Limb (tissue), 2 donors: Measurements from ENCODE around the gene HES7.
"Not testable (repeated sequence)": the region's sequence is repeated elsewhere in the genome, so short reads cannot be mapped to it uniquely, and the experiment has no call there.

Experiments
- DNase-seq, 2 donors: peaks; one replicate each; pipeline ENCODE4 v3.0.0-alpha.2; 2016; ENCODE audit errors: extremely low spot score in 2 of 2

Gene HES7

DNA sequence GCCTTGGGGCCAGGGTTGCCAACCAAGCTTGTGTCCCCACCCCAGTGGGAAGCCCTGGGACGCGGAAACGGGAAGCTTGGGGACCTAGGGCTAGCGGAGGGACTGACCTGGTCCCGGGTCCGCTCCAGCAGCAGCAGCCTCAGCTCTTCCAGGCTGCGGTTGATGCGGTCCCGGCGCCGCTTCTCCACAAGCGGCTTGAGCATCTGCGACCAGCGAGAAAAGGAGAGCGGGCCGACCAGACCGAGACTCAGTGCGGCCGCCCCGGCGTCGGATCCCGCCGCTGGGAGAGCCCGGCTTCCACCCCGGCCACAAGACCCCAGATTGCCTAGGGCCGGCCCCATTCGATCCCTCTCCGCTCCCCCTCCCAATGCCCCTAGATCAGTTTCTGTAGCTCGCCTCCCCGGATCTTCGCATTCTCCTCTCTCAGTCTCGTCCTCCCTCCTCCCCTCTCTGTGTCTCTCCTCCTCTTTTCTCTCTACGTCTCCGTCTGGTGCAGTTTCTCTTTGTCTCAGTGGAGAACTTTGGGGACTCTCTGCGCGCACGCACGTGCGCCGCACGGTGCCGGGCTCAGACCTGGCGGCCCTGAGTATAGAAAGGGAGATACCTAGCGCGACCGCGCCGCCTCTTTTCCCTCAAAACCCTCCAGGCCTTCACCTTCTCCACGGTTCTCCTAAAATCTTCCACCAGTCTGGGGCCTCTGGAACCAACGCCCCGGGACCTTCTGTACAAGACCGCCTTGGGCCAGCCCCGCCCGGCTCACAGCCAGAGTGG, 797 bp downstream of the HES7 start:
- DNase-seq: peak in 1 of 2 donors; percentile 54

DNA sequence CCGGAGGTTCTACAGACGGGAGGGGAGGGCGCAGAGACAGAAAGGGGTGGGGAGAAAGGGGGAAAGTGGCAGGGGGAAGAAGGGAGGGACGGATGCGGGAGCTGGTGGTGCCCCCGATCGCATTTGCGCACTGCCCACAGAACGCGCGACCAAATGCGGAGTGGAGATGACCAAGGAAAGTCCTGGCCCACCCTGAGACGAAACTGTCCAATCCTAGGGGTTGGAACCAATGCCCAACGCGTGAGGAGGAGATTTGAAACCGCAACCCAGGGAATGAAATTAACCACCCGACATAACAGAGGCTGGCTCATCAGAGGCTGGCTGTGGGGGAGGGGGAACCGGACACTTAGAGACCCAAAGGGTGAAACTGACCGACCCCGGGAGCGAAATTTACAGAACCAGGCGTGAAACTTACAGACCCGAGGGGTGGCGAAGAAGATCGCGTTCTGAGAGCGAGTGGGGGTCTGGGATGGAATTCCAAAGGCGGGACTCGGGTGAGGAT, 1.4 kb downstream of the HES7 start:
- DNase-seq: no peak

DNA sequence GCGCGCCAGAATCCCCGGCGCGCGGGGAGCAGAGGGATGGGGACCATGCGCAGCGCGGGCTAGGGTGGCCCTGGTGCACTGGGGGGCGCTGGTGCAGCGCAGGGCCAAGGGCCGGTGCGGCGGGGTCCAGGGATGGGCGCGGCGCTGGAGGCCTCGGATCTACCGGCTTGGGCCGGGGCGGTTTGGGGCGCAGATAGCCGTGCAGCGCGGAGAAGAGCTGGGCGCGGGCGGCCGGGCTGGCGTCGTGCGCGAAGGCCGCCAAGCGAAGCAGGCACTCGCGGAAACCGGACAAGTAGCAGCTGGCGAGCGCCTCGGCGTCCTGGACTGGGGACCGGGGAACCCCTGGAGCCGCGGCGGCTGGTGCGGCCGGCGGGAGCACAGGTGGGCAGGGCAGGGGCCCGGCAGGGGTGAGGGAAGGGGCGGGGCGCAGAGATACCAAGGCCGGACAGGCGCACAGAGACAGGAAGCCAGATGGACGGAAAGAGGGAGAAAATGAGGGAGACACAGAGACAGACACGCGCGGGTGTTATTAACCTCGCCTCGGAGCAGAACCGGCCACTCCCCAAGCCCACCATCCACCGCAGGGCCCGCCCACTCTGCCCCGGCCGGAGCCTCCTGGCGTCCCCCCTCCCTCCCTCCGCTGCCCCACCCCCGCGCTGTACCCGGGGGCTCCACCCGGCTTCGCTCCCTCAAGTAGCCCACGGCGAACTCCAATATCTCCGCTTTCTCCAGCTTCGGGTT, 2.1 kb downstream of the HES7 start:
- peak in 1 of 2 donors; percentile 77 for DNase-seq

DNA sequence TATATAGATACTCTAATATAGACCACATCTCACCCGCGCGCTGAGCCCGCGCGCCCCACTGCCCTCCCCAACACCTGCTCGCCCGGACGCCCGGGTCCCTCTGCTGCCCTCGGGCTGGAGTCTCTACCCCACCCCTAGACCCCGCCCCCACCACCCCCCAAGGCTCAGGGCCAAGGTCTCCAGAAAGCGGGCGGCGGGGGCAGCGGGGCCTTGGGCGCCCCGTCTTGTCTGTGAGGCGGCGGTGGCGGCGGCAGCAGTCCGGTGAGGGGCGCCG, 2.6 kb downstream of the HES7 start:
- no peak for DNase-seq

DNA sequence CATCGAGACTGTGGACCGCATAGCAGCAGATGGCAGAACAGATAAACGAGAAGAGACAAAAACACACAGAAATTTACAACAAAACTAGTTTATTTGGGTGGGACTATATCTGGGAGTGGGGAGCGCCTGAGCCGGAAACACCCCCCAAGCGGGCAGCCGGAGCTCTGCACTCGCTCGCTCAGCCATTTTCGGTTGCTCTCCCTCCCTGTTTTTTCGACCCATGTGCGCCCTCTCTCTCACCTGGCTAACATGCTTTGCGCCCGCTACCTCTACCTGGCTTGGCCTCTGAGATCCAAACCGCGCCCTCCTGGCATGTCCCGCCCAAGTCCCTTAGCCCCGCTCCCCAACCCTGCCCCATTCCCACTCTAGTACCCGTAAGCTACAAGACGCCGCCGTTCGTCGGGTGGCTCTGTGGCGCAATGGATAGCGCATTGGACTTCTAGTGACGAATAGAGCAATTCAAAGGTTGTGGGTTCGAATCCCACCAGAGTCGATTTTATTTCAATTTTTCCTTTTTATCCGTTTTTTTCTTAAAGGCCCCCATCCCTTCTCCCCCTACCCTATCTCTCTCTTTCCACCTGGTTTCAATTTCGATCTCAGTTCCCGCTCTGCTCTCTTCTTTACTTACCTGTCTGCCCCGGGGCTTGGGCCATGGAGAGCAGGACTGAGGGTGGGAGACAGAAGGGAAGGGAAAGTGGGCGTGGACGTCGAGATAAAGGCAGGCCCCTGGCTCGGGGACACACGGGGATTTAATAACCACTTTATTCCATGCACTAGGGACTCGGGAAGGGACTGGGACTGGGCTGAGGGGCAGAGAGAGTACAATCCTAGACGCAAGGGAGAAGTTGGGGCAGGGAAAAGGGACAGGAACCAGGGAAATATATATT, 3.1 kb downstream of the HES7 start:
- peak in 1 of 2 donors; percentile 80 for DNase-seq

- peak; percentile 90 to 92 for DNase-seq
Measured at GRCh38 chr17:8119581-8120519, 4.1 kb downstream of the HES7 start.

DNA sequence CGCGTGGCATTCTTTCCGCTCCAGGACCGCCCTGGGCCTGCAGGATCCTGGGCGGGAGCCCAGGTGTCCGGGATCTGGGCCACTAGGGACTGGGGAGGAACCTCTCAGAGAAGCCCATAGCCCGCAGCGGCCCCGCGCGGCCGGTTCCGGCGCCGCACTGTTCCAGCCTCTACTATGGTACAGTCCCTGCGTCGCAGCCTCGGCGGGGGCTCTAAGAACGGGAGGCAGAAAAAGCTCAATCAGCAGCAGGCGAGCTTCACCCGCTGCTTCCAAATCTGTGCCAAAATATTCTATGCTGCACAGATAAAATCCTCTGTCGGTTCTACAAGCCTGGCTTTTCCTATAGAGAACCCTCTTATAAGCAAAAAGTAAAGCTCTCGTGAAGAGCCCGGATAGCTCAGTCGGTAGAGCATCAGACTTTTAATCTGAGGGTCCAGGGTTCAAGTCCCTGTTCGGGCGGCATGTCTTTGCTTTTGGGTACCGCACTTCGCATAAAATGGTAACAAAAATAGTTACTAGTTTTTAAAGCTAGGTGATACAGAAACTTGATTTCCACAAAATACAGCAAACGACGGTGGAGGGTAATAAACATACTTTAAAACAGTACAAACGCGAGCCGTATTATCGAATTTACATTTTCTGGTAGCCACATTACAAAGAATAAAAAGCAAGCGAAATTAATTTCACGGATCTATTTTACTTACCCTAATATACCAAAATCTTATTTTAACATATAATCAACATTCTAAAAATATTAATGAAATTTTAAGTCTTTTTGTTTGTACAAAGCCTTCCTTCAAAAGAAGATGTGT, 4.9 kb downstream of the HES7 start:
- peak; percentile 90 to 92 for DNase-seq

GRCh38 chr17:8117980-8118768, 5.7 kb downstream of the HES7 start, which contains the start of gene ALOXE3:
TSS of gene ALOXE3 (minus strand) at chr17:8118514. CDS start at chr17:8117990, 524 bp downstream.
- peak in 1 of 2 donors; percentile 53 for DNase-seq

GRCh38 chr17:8117367-8117979, 6.4 kb downstream of the HES7 start:
- DNase-seq: peak in 1 of 2 donors; percentile 34

DNA sequence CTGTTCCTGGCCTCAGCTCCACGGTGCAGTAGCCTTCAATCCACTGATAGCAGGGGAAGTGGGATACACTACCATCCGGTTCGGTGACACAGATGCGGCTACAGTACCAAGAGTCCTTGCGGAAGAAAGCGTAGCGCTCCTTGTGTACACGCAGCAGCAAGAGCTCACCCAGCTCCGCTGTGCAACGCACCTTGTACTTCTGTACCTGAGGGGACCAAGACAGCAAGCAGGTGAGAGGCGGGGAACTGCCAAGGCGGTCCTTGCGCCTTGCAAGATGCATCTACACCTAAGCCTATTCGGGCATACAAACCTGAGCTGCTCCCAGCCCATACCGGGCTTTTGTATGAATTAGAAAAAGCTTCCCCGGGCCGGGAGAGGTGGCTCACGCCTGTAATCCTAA, 7.1 kb downstream of the HES7 start:
- DNase-seq: no peak

- no peak for DNase-seq
Measured at GRCh38 chr17:8110907-8111306, 13.0 kb downstream of the HES7 start.

- no peak for DNase-seq
Measured at GRCh38 chr17:8110456-8110804, 13.5 kb downstream of the HES7 start.

GRCh38 chr17:8109661-8110455, 14.0 kb downstream of the HES7 start:
- peak in 1 of 2 donors; percentile 70 for DNase-seq

DNA sequence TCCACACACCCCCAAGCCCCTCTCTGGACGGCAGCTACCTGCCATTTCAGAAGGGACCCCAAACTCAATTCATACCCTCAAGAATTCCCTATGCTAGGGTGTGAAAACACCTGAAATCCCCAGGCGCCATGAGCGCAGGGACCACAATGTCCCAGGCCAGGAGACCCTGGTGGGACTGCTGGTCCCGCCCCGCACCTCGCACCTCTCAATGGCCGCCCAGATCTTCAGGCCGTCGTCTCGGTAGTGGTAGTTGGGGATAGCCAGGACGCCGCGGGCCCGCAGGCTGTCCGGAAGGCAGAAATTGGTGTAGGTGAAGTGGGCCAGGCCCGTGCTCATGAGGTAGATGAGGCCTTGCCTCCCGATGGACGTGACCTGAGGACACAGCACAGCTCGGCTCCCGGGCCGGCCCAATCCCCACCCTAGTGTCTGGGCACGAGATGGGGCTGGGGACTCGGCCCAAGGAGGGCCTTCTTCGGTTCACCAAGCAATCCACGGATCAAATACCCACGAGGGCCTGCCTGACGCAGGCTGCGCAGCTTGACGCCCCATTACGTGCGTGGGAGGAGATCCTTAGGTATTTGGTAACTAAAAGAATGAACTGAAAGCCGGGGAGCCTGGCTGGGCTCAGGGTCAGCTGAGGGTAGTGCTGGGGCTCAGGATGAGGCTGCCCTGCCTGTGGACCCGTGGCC, 14.8 kb downstream of the HES7 start:
- no peak for DNase-seq

GRCh38 chr17:8106980-8107379, 16.9 kb downstream of the HES7 start:
- not testable (repeated sequence) for DNase-seq

DNA sequence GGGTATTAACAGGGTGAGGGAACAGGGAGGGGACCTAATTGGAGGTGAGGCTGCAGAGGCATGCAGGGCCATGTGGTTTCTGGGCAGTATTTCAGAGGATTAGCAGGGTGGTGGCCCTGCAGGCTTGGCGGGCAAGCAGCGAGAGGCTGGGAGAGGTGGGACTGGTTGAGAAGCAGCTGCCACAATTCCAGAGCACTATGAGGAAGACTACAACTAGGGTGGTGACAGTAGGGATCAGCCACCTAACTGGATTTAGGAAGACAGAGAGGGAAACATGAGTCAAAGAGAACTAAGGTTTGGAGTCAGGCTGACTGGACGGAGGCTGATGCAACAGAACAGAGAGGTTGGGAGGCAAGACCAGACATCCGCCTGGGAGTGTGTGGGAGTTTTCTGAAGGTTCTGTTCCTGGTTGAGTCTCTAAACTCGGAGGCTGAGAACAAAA, 17.9 kb downstream of the HES7 start:
- DNase-seq: no peak

GRCh38 chr17:8104911-8105310, 19.0 kb downstream of the HES7 start:
- no peak for DNase-seq
